UCSD-AML1 (cell line): ENCODE results near the gene CMTM7.
A peak's percentile ranks its signal among the peaks of the same experiment; 100 is the strongest.

Experiments used
- DNase-seq: peaks from one replicate; lab custom pipeline; 2025; ENCODE audit not compliant: unreplicated experiment; lab: John Stamatoyannopoulos, UW

CMTM7 gene

GRCh38 chr3:32391643-32392535 is at the start of gene CMTM7:
Gene CMTM7 (plus strand): TSS chr3:32391853. CDS start chr3:32391907, 54 bp downstream.
- DNase-seq: peak; percentile 82

GRCh38 chr3:32347343-32348125 is 44.1 kb upstream of the CMTM7 start:
- no peak for DNase-seq

GRCh38 chr3:32349184-32349583 is 42.5 kb upstream of the CMTM7 start:
- no peak for DNase-seq

- no peak for DNase-seq
These were observed 39.1 kb upstream of the CMTM7 start for GRCh38 chr3:32352563-32352962.

- DNase-seq: no peak
These were observed 38.3 kb upstream of the CMTM7 start for GRCh38 chr3:32353351-32353750.

- no peak for DNase-seq
These were observed 37.3 kb upstream of the CMTM7 start for GRCh38 chr3:32354362-32354778.

- DNase-seq: no peak
These were observed 35.8 kb upstream of the CMTM7 start for GRCh38 chr3:32355751-32356291.

- no peak for DNase-seq
These were observed 31.7 kb upstream of the CMTM7 start for GRCh38 chr3:32359766-32360492.

- no peak for DNase-seq
These were observed 31.2 kb upstream of the CMTM7 start for GRCh38 chr3:32360493-32360827.

- DNase-seq: no peak
These were observed 24.8 kb upstream of the CMTM7 start for GRCh38 chr3:32366638-32367397.

GRCh38 chr3:32367442-32367841 is 24.2 kb upstream of the CMTM7 start:
- DNase-seq: no peak

GRCh38 chr3:32371461-32372212 is 20.0 kb upstream of the CMTM7 start:
- no peak for DNase-seq

- DNase-seq: no peak
These were observed 19.5 kb upstream of the CMTM7 start for GRCh38 chr3:32372213-32372490.

- no peak for DNase-seq
These were observed 18.4 kb upstream of the CMTM7 start for GRCh38 chr3:32373276-32373675.

GRCh38 chr3:32373844-32374243 is 17.8 kb upstream of the CMTM7 start:
- DNase-seq: no peak

- DNase-seq: peak; percentile 19
These were observed 16.7 kb upstream of the CMTM7 start for GRCh38 chr3:32374788-32375595.

- no peak for DNase-seq
These were observed 16.1 kb upstream of the CMTM7 start for GRCh38 chr3:32375596-32375930.

GRCh38 chr3:32376115-32376514 is 15.5 kb upstream of the CMTM7 start:
- DNase-seq: no peak

- DNase-seq: no peak
These were observed 11.7 kb upstream of the CMTM7 start for GRCh38 chr3:32379831-32380500.
